Osteoblast (primary cell): ENCODE measurements around the gene PTPRK. TPM values are rescaled to one million over a fixed set of nuclear protein-coding genes. Genes with fewer than 3 reads are reported as not detected.

Experiments
- DNase-seq: peaks from one replicate; pipeline ENCODE4 v3.0.0; 2011; ENCODE audit warnings: low spot score, mixed read lengths; ENCODE audit not compliant: insufficient read length; ENCODE audit errors: missing footprints
- H2AFZ ChIP-seq: 2 replicates; pipeline ENCODE4 v1.6.0; 2011; ENCODE audit warnings: mild to moderate bottlenecking, low read length
- H3K27ac ChIP-seq: 2 replicates; pipeline ENCODE4 v1.5.1; 2011; ENCODE audit warnings: mild to moderate bottlenecking, low read depth, low read length, moderate library complexity
- H3K27me3 ChIP-seq: 2 replicates; pipeline ENCODE4 v1.6.0; 2012; ENCODE audit warnings: mild to moderate bottlenecking, control low read depth, inconsistent platforms, low read length, moderate library complexity; ENCODE audit not compliant: insufficient read depth
- H3K36me3 ChIP-seq: 2 replicates; pipeline ENCODE4 v1.5.1; 2011; ENCODE audit warnings: mild to moderate bottlenecking, low read length, control low read depth, moderate library complexity; ENCODE audit not compliant: insufficient read depth
- H3K4me1 ChIP-seq: 2 replicates; pipeline ENCODE4 v1.5.1; 2011; ENCODE audit warnings: mild to moderate bottlenecking, low read length, control low read depth, moderate library complexity; ENCODE audit not compliant: insufficient read depth
- H3K4me2 ChIP-seq: 2 replicates; pipeline ENCODE4 v1.6.0; 2011; ENCODE audit warnings: mild to moderate bottlenecking, low read length; ENCODE audit not compliant: insufficient read depth
- H3K4me3 ChIP-seq: fragments of 200-600 bp; sonication (generic); 3 replicates; pipeline ENCODE4 v1.5.1; 2012; ENCODE audit warnings: mild to moderate bottlenecking, low read length, inconsistent platforms; ENCODE audit not compliant: insufficient read depth
- H3K79me2 ChIP-seq: 2 replicates; pipeline ENCODE4 v1.6.0; 2012; ENCODE audit warnings: mild to moderate bottlenecking, low read length, control low read depth, inconsistent platforms; ENCODE audit not compliant: insufficient read depth
- H3K9me3 ChIP-seq: 2 replicates; pipeline ENCODE4 v1.5.1; 2011; ENCODE audit warnings: low read depth, low read length, control low read depth
- H4K20me1 ChIP-seq: 2 replicates; pipeline ENCODE4 v1.6.0; 2012; ENCODE audit warnings: mild to moderate bottlenecking, low read length, control low read depth; ENCODE audit not compliant: insufficient read depth
- total RNA-seq: library from RNA; depleted of rRNA; stranded (reverse); fragments of >200 nt; gene quantifications from 2 replicates; pipeline ENCODE4 v1.2.3, GENCODE V29; 2012
- TF ChIP-seq, protein P1 (sequence below): IDR thresholded peaks from 2 replicates; pipeline ENCODE4 v1.5.1; 2011; ENCODE audit warnings: mild to moderate bottlenecking, low read depth, low read length, moderate library complexity; ENCODE audit errors: extremely low read depth

Gene PTPRK
- total RNA-seq, 1 donor, result 165 TPM

DNA sequence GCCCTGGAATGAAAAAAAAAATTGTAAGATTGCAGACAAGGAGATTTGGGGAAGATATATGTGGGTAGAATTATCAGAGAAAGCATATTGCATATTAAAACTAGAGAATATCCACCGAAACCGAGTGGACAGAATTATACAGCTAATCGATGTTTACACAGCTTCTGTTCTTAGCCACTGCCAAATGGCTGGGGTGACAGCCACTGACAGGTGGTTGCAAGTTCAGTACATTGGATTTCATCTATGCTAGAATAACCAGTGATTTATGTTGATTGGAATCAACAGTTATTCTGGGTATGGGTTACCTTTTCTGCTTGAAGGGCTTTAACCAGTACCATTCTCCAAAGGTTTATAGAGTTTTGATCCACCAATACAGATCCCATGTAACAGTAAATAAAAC lies 571.1 kb downstream of the PTPRK start:
- no peak for DNase-seq
- Histone ChIP-seq H3K79me2 (no peaks in the 10 kb centered on the region), H3K9me3 (no peaks in the 10 kb centered on the region), H3K4me3 (no peak overlapping the region), H3K27me3 (no peaks in the 10 kb centered on the region), H3K4me1 (no peaks in the 10 kb centered on the region), H2AFZ (no peak overlapping the region), H3K4me2 (no peak overlapping the region), H4K20me1 (no peaks in the 10 kb centered on the region), H3K27ac (no peak overlapping the region), H3K36me3 (no peaks in the 10 kb centered on the region)
- TF ChIP-seq, protein P1, sequence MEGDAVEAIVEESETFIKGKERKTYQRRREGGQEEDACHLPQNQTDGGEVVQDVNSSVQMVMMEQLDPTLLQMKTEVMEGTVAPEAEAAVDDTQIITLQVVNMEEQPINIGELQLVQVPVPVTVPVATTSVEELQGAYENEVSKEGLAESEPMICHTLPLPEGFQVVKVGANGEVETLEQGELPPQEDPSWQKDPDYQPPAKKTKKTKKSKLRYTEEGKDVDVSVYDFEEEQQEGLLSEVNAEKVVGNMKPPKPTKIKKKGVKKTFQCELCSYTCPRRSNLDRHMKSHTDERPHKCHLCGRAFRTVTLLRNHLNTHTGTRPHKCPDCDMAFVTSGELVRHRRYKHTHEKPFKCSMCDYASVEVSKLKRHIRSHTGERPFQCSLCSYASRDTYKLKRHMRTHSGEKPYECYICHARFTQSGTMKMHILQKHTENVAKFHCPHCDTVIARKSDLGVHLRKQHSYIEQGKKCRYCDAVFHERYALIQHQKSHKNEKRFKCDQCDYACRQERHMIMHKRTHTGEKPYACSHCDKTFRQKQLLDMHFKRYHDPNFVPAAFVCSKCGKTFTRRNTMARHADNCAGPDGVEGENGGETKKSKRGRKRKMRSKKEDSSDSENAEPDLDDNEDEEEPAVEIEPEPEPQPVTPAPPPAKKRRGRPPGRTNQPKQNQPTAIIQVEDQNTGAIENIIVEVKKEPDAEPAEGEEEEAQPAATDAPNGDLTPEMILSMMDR, result no peak

DNA sequence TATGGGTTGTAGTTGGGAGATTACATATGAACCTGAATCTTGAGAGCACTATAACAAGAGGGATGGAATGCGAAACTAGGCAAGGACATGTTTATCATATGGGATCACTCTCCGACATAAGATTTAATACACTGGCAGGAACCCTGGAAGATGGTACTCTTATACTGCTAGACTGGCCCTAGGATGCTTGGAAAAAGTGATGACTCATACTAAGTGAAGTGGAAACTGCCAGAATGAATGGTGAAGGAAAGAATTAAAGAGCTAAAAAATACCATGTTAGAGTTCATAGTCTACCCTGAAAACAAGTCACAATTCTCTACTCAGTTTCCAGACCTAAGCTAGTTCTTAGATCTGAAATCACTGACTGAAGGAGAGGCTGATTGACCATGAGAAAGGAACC lies 574.0 kb downstream of the PTPRK start:
- Histone ChIP-seq H3K27me3 (no peaks in the 10 kb centered on the region), H3K9me3 (no peaks in the 10 kb centered on the region), H3K27ac (no peak overlapping the region), H2AFZ (no peak overlapping the region), H3K4me2 (no peak overlapping the region), H3K36me3 (no peaks in the 10 kb centered on the region), H3K4me3 (no peak overlapping the region), H4K20me1 (no peaks in the 10 kb centered on the region), H3K4me1 (no peaks in the 10 kb centered on the region), H3K79me2 (no peaks in the 10 kb centered on the region)
- TF ChIP-seq, protein P1, result no peak
- no peak for DNase-seq

DNA sequence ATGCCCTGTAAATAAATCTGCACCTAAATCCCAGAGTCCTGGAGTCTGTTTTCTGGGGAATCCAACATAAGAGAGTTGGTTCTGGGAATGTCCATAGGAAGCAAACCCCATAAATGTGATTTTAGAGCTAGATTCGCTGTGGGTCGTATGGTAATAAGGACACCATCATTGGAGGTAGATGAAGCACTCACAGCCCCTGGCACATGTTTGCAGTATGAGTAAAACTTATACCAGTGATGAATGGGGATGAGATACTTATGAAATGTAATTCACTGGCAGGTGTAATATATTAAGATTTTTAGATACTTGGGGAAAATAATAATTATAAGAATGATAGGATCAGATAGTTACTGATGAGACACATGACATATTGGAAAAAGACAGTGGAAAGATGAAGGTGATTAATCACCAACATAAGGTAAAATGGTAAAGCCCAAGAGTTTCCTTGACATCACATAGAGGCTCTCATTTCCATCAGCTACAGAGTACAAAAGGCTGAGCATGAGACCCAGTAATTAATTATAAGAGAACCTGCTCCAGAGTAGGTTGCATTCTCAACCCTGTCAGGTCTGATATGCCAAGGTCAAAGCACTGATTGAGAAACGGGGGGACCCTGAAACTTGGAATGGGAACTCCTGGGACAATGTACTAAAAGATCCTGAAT lies 574.8 kb downstream of the PTPRK start:
- H3K36me3 ChIP-seq, result no peaks in the 10 kb centered on the region
- no peak for DNase-seq
- H3K4me3 ChIP-seq, result no peak overlapping the region
- no peak overlapping the region for H2AFZ ChIP-seq
- no peaks in the 10 kb centered on the region for H3K79me2 ChIP-seq
- no peak overlapping the region for H3K4me2 ChIP-seq
- H4K20me1 ChIP-seq, result no peaks in the 10 kb centered on the region
- H3K9me3 ChIP-seq, result no peaks in the 10 kb centered on the region
- no peaks in the 10 kb centered on the region for H3K4me1 ChIP-seq
- TF ChIP-seq, protein P1, result no peak
- H3K27me3 ChIP-seq, result no peaks in the 10 kb centered on the region
- no peak overlapping the region for H3K27ac ChIP-seq

DNA sequence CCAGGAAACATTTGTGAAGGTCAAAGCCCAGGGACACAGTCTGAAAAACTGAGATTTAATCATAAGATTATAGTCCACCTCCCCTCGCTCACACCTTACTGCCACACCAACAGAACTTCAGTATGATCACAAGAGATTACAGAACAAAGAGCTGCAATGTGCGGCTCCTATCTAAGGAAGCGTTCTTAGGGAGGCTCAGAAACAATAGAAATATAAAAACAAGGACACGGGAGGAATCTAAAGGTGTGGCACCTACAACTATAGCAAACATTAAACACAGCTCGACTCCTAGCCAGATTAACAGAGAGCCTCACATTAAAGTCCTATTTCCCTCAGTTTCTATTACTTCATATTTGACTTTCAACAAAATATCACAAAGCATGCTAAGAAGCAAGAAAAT lies 579.2 kb downstream of the PTPRK start:
- Histone ChIP-seq H3K27ac (no peak overlapping the region), H3K79me2 (no peaks in the 10 kb centered on the region), H3K4me1 (peaks cover 31% of the 10 kb centered on the region), H4K20me1 (no peaks in the 10 kb centered on the region), H3K36me3 (no peaks in the 10 kb centered on the region), H2AFZ (no peak overlapping the region), H3K4me2 (no peak overlapping the region), H3K27me3 (no peaks in the 10 kb centered on the region), H3K9me3 (no peaks in the 10 kb centered on the region), H3K4me3 (no peak overlapping the region)
- TF ChIP-seq, protein P1, result no peak
- DNase-seq, result no peak
